Measurements from ENCODE around the gene TRAPPC3L. TPM values are rescaled to one million over a fixed set of nuclear protein-coding genes. Genes with fewer than 3 reads are reported as not detected.

Gene TRAPPC3L
- total and polyA plus RNA-seq, 9 of the 15 experiments (the other 6 are each of a cell fraction or from before 2014, with no cell fraction given), result not detected

DNA sequence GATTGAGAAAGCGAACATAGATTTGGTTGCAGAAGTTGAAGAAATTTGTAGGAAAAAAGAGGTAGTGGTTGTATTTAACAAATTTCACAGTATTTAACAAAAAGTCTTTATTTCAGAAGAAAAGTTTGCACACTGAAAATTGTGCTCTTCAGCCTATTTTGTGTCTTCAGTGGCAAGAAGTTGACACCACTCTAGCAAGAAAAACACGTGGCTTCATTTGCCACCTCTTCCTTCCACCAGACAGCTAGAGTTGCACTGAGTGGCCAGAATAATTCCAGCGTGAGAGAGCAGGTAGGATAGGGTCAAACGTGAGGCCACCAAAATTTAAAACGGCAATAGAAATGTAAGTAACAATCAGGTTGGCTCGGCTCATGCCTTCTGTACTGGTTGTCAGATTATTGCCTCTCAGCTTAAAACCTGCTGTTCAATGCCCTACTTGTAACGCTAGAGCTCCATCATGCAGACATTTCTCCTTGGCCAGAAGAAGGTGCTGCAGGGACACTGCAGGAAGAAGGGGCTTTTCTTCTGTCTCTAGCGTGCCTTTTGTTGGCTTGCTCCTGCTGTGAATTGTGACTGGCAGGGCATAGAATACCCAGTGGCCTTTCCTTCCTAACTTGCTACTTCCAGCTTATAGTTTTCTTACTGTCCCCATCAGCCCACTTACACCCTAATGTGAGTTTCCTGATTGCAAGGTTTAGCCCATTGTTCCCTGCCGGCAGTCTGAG, 12.1 kb downstream of the TRAPPC3L start (continued):
- TF ChIP-seq, protein P1, sequence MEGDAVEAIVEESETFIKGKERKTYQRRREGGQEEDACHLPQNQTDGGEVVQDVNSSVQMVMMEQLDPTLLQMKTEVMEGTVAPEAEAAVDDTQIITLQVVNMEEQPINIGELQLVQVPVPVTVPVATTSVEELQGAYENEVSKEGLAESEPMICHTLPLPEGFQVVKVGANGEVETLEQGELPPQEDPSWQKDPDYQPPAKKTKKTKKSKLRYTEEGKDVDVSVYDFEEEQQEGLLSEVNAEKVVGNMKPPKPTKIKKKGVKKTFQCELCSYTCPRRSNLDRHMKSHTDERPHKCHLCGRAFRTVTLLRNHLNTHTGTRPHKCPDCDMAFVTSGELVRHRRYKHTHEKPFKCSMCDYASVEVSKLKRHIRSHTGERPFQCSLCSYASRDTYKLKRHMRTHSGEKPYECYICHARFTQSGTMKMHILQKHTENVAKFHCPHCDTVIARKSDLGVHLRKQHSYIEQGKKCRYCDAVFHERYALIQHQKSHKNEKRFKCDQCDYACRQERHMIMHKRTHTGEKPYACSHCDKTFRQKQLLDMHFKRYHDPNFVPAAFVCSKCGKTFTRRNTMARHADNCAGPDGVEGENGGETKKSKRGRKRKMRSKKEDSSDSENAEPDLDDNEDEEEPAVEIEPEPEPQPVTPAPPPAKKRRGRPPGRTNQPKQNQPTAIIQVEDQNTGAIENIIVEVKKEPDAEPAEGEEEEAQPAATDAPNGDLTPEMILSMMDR (IDR thresholded peaks at IDR 0.05 in 2 of 3, conservative IDR thresholded peaks at IDR 0.05 in 1 of 3; ENCODE audit: insufficient read depth in 2 of 3, low read depth in 1 of 3, low read length in 3 of 3), result peak; percentile 36 to 76 (median 62); a peak in 4 of 6 replicates
- TF ChIP-seq L3MBTL2 (IDR thresholded peaks at IDR 0.05), result peak; percentile 66; the same call in 1 of the 2 replicates
- TF ChIP-seq, protein P2, sequence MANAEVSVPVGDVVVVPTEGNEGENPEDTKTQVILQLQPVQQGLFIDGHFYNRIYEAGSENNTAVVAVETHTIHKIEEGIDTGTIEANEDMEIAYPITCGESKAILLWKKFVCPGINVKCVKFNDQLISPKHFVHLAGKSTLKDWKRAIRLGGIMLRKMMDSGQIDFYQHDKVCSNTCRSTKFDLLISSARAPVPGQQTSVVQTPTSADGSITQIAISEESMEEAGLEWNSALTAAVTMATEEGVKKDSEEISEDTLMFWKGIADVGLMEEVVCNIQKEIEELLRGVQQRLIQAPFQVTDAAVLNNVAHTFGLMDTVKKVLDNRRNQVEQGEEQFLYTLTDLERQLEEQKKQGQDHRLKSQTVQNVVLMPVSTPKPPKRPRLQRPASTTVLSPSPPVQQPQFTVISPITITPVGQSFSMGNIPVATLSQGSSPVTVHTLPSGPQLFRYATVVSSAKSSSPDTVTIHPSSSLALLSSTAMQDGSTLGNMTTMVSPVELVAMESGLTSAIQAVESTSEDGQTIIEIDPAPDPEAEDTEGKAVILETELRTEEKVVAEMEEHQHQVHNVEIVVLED (CRISPR knock-in tag; IDR thresholded peaks at IDR 0.05), result no peak
- no peak for TF ChIP-seq RBM39 (optimal IDR thresholded peaks at IDR 0.05; ENCODE audit: low read depth, low read length)
- TF ChIP-seq SLC30A9 (CRISPR knock-in tag; IDR thresholded peaks at IDR 0.05), result no peak
- no peak for TF ChIP-seq PTBP1 (IDR thresholded peaks at IDR 0.05; ENCODE audit: low read depth, low read length)
- TF ChIP-seq, protein P3, sequence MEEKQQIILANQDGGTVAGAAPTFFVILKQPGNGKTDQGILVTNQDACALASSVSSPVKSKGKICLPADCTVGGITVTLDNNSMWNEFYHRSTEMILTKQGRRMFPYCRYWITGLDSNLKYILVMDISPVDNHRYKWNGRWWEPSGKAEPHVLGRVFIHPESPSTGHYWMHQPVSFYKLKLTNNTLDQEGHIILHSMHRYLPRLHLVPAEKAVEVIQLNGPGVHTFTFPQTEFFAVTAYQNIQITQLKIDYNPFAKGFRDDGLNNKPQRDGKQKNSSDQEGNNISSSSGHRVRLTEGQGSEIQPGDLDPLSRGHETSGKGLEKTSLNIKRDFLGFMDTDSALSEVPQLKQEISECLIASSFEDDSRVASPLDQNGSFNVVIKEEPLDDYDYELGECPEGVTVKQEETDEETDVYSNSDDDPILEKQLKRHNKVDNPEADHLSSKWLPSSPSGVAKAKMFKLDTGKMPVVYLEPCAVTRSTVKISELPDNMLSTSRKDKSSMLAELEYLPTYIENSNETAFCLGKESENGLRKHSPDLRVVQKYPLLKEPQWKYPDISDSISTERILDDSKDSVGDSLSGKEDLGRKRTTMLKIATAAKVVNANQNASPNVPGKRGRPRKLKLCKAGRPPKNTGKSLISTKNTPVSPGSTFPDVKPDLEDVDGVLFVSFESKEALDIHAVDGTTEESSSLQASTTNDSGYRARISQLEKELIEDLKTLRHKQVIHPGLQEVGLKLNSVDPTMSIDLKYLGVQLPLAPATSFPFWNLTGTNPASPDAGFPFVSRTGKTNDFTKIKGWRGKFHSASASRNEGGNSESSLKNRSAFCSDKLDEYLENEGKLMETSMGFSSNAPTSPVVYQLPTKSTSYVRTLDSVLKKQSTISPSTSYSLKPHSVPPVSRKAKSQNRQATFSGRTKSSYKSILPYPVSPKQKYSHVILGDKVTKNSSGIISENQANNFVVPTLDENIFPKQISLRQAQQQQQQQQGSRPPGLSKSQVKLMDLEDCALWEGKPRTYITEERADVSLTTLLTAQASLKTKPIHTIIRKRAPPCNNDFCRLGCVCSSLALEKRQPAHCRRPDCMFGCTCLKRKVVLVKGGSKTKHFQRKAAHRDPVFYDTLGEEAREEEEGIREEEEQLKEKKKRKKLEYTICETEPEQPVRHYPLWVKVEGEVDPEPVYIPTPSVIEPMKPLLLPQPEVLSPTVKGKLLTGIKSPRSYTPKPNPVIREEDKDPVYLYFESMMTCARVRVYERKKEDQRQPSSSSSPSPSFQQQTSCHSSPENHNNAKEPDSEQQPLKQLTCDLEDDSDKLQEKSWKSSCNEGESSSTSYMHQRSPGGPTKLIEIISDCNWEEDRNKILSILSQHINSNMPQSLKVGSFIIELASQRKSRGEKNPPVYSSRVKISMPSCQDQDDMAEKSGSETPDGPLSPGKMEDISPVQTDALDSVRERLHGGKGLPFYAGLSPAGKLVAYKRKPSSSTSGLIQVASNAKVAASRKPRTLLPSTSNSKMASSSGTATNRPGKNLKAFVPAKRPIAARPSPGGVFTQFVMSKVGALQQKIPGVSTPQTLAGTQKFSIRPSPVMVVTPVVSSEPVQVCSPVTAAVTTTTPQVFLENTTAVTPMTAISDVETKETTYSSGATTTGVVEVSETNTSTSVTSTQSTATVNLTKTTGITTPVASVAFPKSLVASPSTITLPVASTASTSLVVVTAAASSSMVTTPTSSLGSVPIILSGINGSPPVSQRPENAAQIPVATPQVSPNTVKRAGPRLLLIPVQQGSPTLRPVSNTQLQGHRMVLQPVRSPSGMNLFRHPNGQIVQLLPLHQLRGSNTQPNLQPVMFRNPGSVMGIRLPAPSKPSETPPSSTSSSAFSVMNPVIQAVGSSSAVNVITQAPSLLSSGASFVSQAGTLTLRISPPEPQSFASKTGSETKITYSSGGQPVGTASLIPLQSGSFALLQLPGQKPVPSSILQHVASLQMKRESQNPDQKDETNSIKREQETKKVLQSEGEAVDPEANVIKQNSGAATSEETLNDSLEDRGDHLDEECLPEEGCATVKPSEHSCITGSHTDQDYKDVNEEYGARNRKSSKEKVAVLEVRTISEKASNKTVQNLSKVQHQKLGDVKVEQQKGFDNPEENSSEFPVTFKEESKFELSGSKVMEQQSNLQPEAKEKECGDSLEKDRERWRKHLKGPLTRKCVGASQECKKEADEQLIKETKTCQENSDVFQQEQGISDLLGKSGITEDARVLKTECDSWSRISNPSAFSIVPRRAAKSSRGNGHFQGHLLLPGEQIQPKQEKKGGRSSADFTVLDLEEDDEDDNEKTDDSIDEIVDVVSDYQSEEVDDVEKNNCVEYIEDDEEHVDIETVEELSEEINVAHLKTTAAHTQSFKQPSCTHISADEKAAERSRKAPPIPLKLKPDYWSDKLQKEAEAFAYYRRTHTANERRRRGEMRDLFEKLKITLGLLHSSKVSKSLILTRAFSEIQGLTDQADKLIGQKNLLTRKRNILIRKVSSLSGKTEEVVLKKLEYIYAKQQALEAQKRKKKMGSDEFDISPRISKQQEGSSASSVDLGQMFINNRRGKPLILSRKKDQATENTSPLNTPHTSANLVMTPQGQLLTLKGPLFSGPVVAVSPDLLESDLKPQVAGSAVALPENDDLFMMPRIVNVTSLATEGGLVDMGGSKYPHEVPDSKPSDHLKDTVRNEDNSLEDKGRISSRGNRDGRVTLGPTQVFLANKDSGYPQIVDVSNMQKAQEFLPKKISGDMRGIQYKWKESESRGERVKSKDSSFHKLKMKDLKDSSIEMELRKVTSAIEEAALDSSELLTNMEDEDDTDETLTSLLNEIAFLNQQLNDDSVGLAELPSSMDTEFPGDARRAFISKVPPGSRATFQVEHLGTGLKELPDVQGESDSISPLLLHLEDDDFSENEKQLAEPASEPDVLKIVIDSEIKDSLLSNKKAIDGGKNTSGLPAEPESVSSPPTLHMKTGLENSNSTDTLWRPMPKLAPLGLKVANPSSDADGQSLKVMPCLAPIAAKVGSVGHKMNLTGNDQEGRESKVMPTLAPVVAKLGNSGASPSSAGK (IDR thresholded peaks at IDR 0.05), result peak; percentile 50
- TF ChIP-seq ILF3 (IDR thresholded peaks at IDR 0.05; ENCODE audit: borderline replicate concordance), result no peak
- peak; percentile 32 to 65; a peak in 3 of 4 replicates for TF ChIP-seq RAD21 (CRISPR knock-in tag; conservative IDR thresholded peaks at IDR 0.05 in 1 of 2, IDR thresholded peaks at IDR 0.05 in 1 of 2)
